GM04503 (cell line): Measurements from ENCODE around the gene C2CD4A.

ENCODE experiments used
- DNase-seq: peaks from one replicate; pipeline ENCODE4 v3.0.0-alpha.2; 2012; ENCODE audit warnings: low read depth

C2CD4A gene

GRCh38 chr15:62060113-62060895 is 6.5 kb upstream of the C2CD4A start, which contains the start of gene VPS13C:
Gene VPS13C (minus strand): TSS chr15:62060447. CDS start chr15:62060374, 73 bp downstream.
- peak; percentile 44 for DNase-seq

- no peak for DNase-seq
Observed at GRCh38 chr15:62060896-62061280, 5.9 kb upstream of the C2CD4A start.

- DNase-seq = no peak
Observed at GRCh38 chr15:62063825-62064635, 2.7 kb upstream of the C2CD4A start.

- DNase-seq = no peak
Observed at GRCh38 chr15:62067448-62068044, 769 bp downstream of the C2CD4A start.

- no peak for DNase-seq
Observed at GRCh38 chr15:62068071-62068809, 1.5 kb downstream of the C2CD4A start.

GRCh38 chr15:62068810-62069167 is 2.0 kb downstream of the C2CD4A start:
- no peak for DNase-seq

- DNase-seq = no peak
Observed at GRCh38 chr15:62069551-62069950, 2.8 kb downstream of the C2CD4A start.

- DNase-seq = no peak
Observed at GRCh38 chr15:62071711-62072308, 5.0 kb downstream of the C2CD4A start.

- no peak for DNase-seq
Observed at GRCh38 chr15:62075595-62076277, 9.0 kb downstream of the C2CD4A start.

- no peak for DNase-seq
Observed at GRCh38 chr15:62079594-62079993, 12.8 kb downstream of the C2CD4A start.

GRCh38 chr15:62083194-62084154 is 16.7 kb downstream of the C2CD4A start:
- DNase-seq = no peak

- no peak for DNase-seq
Observed at GRCh38 chr15:62085740-62086139, 19.0 kb downstream of the C2CD4A start.

- DNase-seq = no peak
Observed at GRCh38 chr15:62087671-62088352, 21.0 kb downstream of the C2CD4A start.

GRCh38 chr15:62088353-62088693 is 21.5 kb downstream of the C2CD4A start:
- no peak for DNase-seq

- no peak for DNase-seq
Observed at GRCh38 chr15:62089616-62090015, 22.8 kb downstream of the C2CD4A start.

GRCh38 chr15:62090988-62091387 is 24.2 kb downstream of the C2CD4A start:
- DNase-seq = no peak

- DNase-seq = no peak
Observed at GRCh38 chr15:62093809-62094208, 27.0 kb downstream of the C2CD4A start.

GRCh38 chr15:62094388-62094787 is 27.6 kb downstream of the C2CD4A start:
- no peak for DNase-seq

GRCh38 chr15:62099094-62099601 is 32.4 kb downstream of the C2CD4A start:
- DNase-seq = peak; percentile 73
